CD4-positive, alpha-beta T cell (primary cell): ENCODE results near the gene CKS2. TPM values are rescaled to one million over a fixed set of nuclear protein-coding genes. Genes with fewer than 3 reads are reported as not detected.

ENCODE experiments used
- ATAC-seq: fragments of 200-7000 bp; cut with Tn5 transposase; one replicate; pipeline ENCODE4 v1.10.0; 2022; ENCODE audit warnings: mild to moderate bottlenecking; ENCODE audit not compliant: poor library complexity
- CTCF ChIA-PET: fragments of 350-600 bp; sonication (Branson Sonifier 250); formaldehyde crosslinking; loops from one replicate; lab custom pipeline; 2021; ENCODE audit warnings: antibody characterized with exemption, inconsistent platforms; lab: Charles Lee
- POLR2A ChIA-PET: fragments of 350-600 bp; sonication (Branson Sonifier 250); formaldehyde crosslinking; loops from one replicate; lab custom pipeline; 2021; ENCODE audit warnings: antibody characterized with exemption, inconsistent platforms; lab: Charles Lee
- DNase-seq, 14 experiments: peaks; one replicate each; pipeline ENCODE4 v3.0.0-alpha.2; 2013 to 2020; ENCODE audit warnings: mixed read lengths in 2 of 14
- H3K27ac ChIP-seq, 2 donors: one replicate each; pipeline versions ENCODE4 v1.5.1 to v1.7.0; 2013; ENCODE audit warnings: low read length in 2 of 2, low read depth in 1 of 2, mild to moderate bottlenecking in 1 of 2
- H3K27me3 ChIP-seq, 2 experiments: 1 replicate in 1 of 2; 2 replicates in 1 of 2; pipeline versions ENCODE4 v1.6.1 to v1.7.0; 2013; ENCODE audit warnings: low read length in 2 of 2, control low read depth in 1 of 2, mild to moderate bottlenecking in 1 of 2, moderate library complexity in 1 of 2; ENCODE audit not compliant: insufficient read depth in 2 of 2, control insufficient read depth in 1 of 2
- H3K36me3 ChIP-seq: one replicate; pipeline ENCODE4 v1.6.1; 2013; ENCODE audit warnings: low read length, control low read depth; ENCODE audit not compliant: insufficient read depth
- H3K4me1 ChIP-seq: one replicate; pipeline ENCODE4 v1.6.1; 2013; ENCODE audit warnings: low read length, control low read depth; ENCODE audit not compliant: insufficient read depth
- H3K4me3 ChIP-seq: one replicate; pipeline ENCODE4 v1.5.1; 2013; ENCODE audit warnings: mild to moderate bottlenecking, low read length, moderate library complexity
- H3K9me3 ChIP-seq, 2 experiments: 1 replicate in 1 of 2; 2 replicates in 1 of 2; pipeline versions ENCODE4 v1.6.1 to v1.7.0; 2013; ENCODE audit warnings: low read length in 2 of 2, mild to moderate bottlenecking in 2 of 2, control low read depth in 1 of 2, moderate library complexity in 1 of 2; ENCODE audit not compliant: control insufficient read depth in 1 of 2, insufficient read depth in 1 of 2
- H3K27ac Mint-ChIP-seq: one replicate; pipeline ENCODE4 v1.8.0; 2020; ENCODE audit warnings: mixed read lengths
- H3K27me3 Mint-ChIP-seq: one replicate; pipeline ENCODE4 v1.8.0; 2021; ENCODE audit warnings: mixed read lengths
- H3K36me3 Mint-ChIP-seq: one replicate; pipeline ENCODE4 v1.8.0; 2021; ENCODE audit warnings: low read depth, mixed read lengths
- H3K4me1 Mint-ChIP-seq: one replicate; pipeline ENCODE4 v1.8.0; 2021; ENCODE audit warnings: low read depth, mixed read lengths
- H3K4me3 Mint-ChIP-seq: one replicate; pipeline ENCODE4 v1.8.0; 2020; ENCODE audit warnings: mild to moderate bottlenecking, mixed read lengths
- H3K9me3 Mint-ChIP-seq: one replicate; pipeline ENCODE4 v1.8.0; 2020; ENCODE audit warnings: mixed read lengths
- CTCF ChIP-seq: fragments of 200-600 bp; IDR thresholded peaks from one replicate; pipeline ENCODE4 v1.8.0; 2022; ENCODE audit warnings: antibody characterized with exemption, mild to moderate bottlenecking
- intact Hi-C, 2 experiments: fragments of 100-400 bp; cut with DNase I in 1 of 2; cut with micrococcal nuclease in 1 of 2; formaldehyde crosslinking; loops; one replicate each; pipeline versions ENCODE4 v1.15.1 to v1.9.0; 2023 to 2025; cut with DNase I, micrococcal nuclease
- total RNA-seq, 174 experiments: library from RNA in 2 of 174; stranded (reverse) in 2 of 174; gene quantifications; one replicate each; pipeline ENCODE4 v1.2.3 and lab custom pipeline; 2021 to 2026

Gene CKS2
- total RNA-seq, 2 experiments from 2014 or later = 5.6 to 6.9 TPM

- H3K36me3 ChIP-seq = no peaks in the 10 kb centered on the region
- Mint-ChIP-seq H3K4me1 (peaks cover 13% of the 10 kb centered on the region), H3K4me3 (no peak overlapping the region), H3K36me3 (no peaks in the 10 kb centered on the region), H3K27me3 (no peaks in the 10 kb centered on the region), H3K9me3 (no peaks in the 10 kb centered on the region), H3K27ac (no peak overlapping the region)
- CTCF ChIA-PET = no interaction called here
- DNase-seq (no peak), ATAC-seq (no peak)
- peaks cover 5% of the 10 kb centered on the region for H3K4me1 ChIP-seq
- no peak for TF ChIP-seq CTCF
- no peak overlapping the region for H3K27ac ChIP-seq
- H3K27me3 ChIP-seq = no peaks in the 10 kb centered on the region
- no peaks in the 10 kb centered on the region for H3K9me3 ChIP-seq
- intact Hi-C loops = no loop called here
- H3K4me3 ChIP-seq = no peak overlapping the region
- POLR2A ChIA-PET = no interaction called here
These were observed 26.9 kb upstream of the CKS2 start for GRCh38 chr9:89284076-89284475.

GRCh38 chr9:89291741-89292140 lies 19.3 kb upstream of the CKS2 start:
- no peaks in the 10 kb centered on the region for H3K4me1 Mint-ChIP-seq
- CTCF ChIA-PET = no interaction called here
- Histone ChIP-seq H3K27ac (no peak overlapping the region), H3K9me3 (peaks cover 0 to 3% of the 10 kb centered on the region in 2 experiments), H3K4me3 (no peak overlapping the region), H3K4me1 (no peaks in the 10 kb centered on the region), H3K27me3 (no peaks in the 10 kb centered on the region), H3K36me3 (no peaks in the 10 kb centered on the region)
- no peaks in the 10 kb centered on the region for H3K36me3 Mint-ChIP-seq
- no peak overlapping the region for H3K4me3 Mint-ChIP-seq
- H3K27me3 Mint-ChIP-seq = peaks cover 4% of the 10 kb centered on the region
- TF ChIP-seq CTCF = no peak
- DNase-seq (no peak), ATAC-seq (no peak)
- H3K9me3 Mint-ChIP-seq = no peaks in the 10 kb centered on the region
- intact Hi-C loops = no loop called here
- H3K27ac Mint-ChIP-seq = no peak overlapping the region
- POLR2A ChIA-PET = no interaction called here

- ChIA-PET CTCF (no interaction called here), POLR2A (no interaction called here)
These were observed 18.0 kb upstream of the CKS2 start for GRCh38 chr9:89293014-89293413.

More at GRCh38 chr9:89293014-89293413, 18.0 kb upstream of the CKS2 start:
- Histone ChIP-seq H3K36me3 (no peaks in the 10 kb centered on the region), H3K9me3 (peaks cover 0 to 3% of the 10 kb centered on the region in 2 experiments), H3K27me3 (no peaks in the 10 kb centered on the region), H3K27ac (no peak overlapping the region), H3K4me3 (no peak overlapping the region), H3K4me1 (no peaks in the 10 kb centered on the region)
- Mint-ChIP-seq H3K9me3 (no peaks in the 10 kb centered on the region), H3K36me3 (no peaks in the 10 kb centered on the region), H3K4me3 (no peak overlapping the region), H3K4me1 (no peaks in the 10 kb centered on the region), H3K27ac (no peak overlapping the region), H3K27me3 (peaks cover 6% of the 10 kb centered on the region)
- intact Hi-C loops = no loop called here
- ATAC-seq (no peak), DNase-seq (no peak)
- no peak for TF ChIP-seq CTCF
